GM12864 (cell line): Measurements from ENCODE around the gene SLCO1B1.

Experiments used
- DNase-seq: peaks from one replicate; pipeline ENCODE4 v3.0.0-alpha.2; 2011; ENCODE audit warnings: low read depth
- H3K4me3 ChIP-seq: 2 replicates; pipeline ENCODE4 v1.5.1; 2011; ENCODE audit warnings: mild to moderate bottlenecking, low read depth, low read length, control low read depth
- CTCF ChIP-seq: IDR thresholded peaks from 2 replicates; pipeline ENCODE4 v1.5.1; 2011; ENCODE audit warnings: low read depth, mild to moderate bottlenecking, moderate library complexity, low read length, control low read depth, inconsistent platforms; ENCODE audit errors: missing control alignments

The SLCO1B1 gene

DNA sequence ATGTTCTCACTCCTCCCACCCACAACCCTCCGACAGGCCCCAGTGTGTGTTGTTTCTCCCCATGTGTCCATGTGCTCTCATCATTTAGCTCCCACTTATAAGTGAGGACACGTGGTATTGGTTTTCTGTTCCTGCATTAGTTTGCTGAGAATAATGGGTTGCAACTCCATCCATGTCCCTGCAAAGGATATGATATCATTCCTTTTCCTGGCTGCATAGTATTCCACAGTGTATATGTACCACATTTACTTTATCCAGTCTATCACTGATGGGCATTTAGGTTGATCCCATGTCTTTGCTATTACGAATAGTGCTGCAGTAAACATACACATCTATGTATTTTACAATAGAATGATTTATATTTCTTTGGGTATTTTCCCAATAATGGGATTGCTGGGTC is 126.2 kb downstream of the SLCO1B1 start:
- no peak for TF ChIP-seq CTCF
- no peak overlapping the region for H3K4me3 ChIP-seq
- no peak for DNase-seq

- H3K4me3 ChIP-seq: no peak overlapping the region
- no peak for TF ChIP-seq CTCF
- DNase-seq: no peak
Measured at GRCh38 chr12:21264232-21264631, 133.2 kb downstream of the SLCO1B1 start.

GRCh38 chr12:21265932-21266331 is 134.9 kb downstream of the SLCO1B1 start:
- no peak for DNase-seq
- H3K4me3 ChIP-seq: no peak overlapping the region
- TF ChIP-seq CTCF: no peak

GRCh38 chr12:21276826-21277225 is 145.8 kb downstream of the SLCO1B1 start:
- no peak for TF ChIP-seq CTCF
- DNase-seq: no peak
- H3K4me3 ChIP-seq: no peak overlapping the region
